Renal pelvis (tissue), 4 donors: Measurements from ENCODE around the gene LEF1. TPM values are rescaled to one million over a fixed set of nuclear protein-coding genes. Genes with fewer than 3 reads are reported as not detected.
"Not testable (repeated sequence)": the region's sequence is repeated elsewhere in the genome, so short reads cannot be mapped to it uniquely, and the experiment has no call there.

Experiments
- DNase-seq: peaks from one replicate; pipeline ENCODE4 v3.0.0-alpha.2; 2013
- polyA plus RNA-seq, 3 donors: library from polyadenylated mRNA; unstranded; fragments of 120-200 nt; gene quantifications; one replicate each; pipeline ENCODE4 v1.2.1, GENCODE V29; 2013; ENCODE audit not compliant: insufficient read length in 3 of 3

The LEF1 gene
- polyA plus RNA-seq, 3 donors, result 53.1 to 68.6 (median 66.7) TPM

DNA sequence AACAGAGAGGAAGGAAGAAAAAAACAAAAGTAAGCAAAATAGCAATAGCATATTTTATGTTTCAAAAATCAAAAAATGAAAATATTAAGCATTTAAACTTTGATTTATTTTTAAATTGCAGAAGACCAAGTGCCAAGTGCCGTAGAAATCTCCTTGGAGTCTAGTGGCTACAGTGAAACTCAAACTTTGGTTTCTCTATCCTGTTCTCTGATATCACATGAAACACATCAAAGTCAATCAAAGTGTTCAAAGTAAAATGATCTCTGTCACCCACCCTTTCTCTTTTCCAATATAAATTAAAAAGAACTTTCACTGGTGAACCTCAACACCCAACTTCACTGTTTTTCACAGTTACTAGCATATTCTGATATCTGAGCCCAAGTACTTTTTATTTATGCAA, 98.0 kb downstream of the LEF1 start:
- DNase-seq, result no peak

DNA sequence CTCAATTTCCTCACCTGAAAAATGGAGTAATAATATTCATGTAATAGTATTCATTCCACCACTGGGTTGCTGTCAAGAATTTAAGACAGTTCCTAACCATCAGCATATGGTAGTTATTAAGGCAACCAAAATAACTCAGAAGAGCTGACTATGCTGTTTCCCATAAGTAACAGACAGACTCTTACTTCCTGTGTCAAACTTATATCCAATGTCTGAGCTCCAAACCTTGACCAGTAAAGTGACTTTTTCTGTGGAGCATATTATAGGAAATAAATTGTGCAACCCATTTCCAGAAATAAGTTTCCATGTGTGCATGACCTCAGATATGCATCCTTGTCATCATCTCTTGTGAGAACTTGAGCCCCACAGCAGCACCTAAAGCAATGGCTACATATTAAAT, 100.3 kb downstream of the LEF1 start:
- DNase-seq, result no peak

DNA sequence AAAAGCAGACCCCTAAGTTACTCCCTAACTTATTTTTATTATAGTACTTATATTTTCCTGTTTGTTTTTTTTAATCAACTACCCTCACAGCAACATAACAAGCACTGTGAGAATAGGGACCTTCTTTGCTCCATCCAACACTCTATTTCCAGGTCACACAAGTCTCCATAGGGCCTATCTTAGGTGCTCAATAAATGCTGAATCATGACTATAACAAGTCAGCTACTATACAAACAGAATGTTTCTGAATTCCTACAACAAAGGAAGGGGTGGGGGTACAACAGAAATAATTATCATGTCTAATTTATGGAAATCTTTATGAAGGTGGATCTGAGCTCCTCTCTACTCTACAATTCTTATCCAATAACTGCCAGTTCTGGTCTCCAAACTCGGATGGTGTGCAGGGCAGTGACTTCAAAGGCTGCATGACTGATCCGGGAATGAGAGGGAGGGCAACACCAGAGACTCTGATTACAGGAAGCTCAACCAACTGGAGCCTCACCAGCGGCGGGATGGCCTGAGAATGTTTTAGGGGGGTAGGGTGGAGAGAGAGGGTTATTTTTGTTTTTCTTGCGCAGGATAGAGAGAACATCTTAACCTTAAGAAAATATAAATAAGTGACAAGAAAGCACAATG, 107.9 kb downstream of the LEF1 start:
- DNase-seq, result peak; percentile 78

DNA sequence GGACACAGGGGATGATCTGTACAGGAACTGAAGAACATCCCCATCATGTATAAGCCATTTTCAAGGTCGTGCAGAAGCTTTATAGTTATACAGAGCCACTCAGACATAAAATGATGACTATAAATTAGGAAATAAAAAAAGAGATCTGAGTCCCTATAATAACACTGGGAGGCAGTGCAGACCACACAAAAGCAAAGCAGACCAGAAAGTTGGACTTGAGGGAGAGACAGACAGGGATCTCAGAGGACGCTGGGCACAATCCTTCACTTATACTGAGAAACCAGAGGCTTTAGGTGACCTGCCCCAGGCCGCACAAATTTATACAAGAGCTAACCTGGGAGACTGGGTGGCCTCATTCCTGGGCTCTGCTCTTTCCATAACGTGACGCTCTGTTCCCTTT, 108.6 kb downstream of the LEF1 start:
- DNase-seq, result peak; percentile 31

DNA sequence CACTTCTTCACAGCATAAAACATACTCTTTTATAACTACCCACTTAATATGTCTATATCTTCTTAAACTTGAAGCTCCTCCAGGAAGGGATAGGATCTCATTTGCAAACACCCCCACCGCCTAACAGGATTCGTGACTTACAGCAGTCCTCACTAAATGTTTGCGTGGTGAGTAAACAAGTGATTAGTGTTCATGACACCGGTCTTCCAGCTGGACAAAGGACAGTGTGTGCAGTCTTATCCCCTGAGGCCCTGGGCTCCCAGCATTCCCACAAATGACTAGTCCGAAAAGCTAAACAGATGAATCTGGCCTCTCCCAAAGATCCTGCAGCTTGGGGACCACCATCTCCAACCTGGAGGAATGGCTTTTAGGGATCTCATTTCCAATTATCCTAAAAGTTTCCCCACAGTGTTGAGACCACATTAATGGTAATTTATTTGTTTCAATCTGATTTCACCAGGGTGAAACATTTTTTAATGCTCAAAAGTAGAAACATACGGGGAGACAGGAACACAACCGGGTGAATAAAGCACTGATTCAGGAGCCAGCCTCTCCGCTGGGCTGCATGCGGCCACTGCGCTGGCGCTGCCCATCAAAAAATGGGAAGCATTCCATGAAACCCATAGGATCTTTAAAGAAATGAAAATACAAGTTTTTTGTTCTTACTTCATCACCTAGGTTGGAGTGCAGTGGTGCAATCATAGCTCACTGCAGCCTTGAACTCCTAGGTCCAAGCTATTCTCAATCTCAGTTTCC, 109.9 kb downstream of the LEF1 start:
- no peak for DNase-seq

DNA sequence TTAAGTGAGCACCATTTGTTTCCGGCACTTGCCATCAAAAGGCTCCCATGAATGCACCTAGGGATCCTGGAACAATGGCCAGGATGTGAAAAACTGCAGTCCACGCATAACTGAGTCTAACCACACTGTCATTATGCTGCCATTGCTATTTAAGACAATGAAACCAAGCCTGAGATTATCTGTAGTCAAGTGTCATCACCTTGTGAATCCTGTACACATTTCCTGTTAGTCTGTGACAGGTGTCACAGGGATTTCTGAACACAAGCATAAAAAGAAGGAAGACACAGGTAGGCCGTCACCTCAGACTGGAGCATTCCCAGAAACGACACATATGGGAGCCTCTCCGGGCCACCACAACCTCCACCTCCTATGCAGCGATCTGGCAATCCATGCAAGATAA, 112.3 kb downstream of the LEF1 start:
- no peak for DNase-seq

DNA sequence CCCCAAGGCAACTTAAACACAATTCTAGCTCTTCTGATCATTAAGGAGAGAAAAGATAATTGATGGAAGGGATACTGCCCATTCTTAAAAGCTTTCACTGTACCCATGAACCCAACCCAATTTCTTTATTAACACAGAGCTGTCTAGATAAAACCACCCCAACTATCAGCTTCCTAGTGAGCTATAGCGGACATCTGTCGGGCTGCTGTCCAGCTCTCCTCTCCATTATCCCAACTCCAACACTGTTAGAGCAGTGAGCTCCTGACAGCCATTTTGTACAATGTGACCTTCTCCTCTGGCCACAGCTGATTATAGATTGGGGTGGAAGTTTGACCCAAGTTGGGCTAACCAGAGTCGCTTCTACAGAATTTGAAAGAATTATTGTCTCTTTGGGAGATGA, 112.9 kb downstream of the LEF1 start:
- no peak for DNase-seq

DNA sequence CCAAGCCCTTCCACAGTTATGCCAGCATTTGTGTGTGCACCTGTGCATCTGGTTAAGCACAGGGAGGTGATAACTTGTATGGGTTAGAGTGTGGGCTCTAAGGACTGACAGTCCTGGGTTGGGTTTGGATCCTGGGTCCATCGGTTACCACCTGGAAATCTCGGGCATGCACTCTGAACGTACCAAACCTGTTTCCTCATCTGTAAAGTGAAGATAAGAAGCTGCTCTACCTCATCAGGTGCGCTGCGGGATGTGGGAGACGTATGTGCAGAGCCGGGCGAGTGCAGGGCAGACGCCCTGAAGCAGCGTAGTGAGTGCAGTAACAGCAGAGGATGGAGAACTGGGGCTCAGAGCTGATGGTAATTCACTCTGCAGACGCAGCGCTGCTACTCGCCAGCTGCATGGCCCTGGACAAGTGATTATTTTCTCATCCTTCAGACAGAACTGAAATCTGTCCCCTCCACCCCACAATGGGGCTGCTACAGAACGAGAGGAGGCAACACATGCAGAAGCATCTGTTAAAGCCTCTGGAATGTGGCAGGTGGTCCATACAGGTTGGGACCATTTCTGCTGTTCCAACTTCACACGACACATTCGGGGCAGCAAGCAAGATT, 114.6 kb downstream of the LEF1 start:
- DNase-seq, result no peak

DNA sequence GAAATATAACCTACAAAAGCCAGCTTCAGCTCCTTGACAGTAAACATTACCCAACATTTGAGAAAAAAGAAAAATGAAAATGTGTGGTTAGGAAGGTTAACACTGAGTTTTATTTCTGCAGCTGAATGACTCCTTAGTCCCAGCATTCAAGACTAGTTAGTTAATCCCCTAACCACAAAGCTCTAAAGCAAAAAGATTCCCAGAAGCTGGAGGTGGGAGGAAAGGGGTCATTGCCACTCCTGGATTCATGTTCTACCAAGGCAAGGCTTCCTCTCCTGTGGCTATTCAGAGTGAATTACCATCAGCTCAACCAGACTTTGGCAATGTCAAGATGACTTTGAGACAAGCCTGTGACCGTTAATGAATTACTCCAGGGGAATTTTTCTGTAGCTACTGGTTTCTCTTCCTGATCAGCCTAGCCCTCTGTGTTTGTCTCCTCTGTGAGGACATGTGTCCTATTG, 115.5 kb downstream of the LEF1 start:
- no peak for DNase-seq

DNA sequence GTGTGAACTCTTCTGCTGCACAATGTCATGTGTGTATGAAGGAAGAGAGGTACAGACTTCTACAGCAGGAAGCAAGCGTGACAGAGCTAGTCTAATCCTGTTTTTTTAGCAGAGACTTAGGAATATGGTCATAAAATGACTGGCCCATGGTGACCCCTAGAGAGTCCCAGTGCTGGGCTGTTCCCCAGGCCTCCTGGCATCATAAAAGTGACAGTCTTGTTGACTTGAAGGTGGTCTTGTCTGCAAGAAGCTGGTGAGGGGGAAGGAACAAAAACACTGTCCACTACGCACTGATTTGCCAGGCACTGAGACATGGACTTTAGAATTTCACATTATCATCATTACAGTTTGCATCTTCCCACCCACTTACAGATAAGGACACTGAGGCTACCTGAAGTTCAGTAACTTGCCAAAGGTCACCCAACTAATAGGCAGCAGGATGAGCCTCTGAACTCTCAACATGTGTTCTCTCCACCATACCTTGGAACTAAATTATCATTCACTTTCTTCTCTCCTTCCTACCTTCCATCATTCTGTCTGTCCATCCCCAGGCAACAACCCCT, 116.1 kb downstream of the LEF1 start:
- DNase-seq, result peak; percentile 51

DNA sequence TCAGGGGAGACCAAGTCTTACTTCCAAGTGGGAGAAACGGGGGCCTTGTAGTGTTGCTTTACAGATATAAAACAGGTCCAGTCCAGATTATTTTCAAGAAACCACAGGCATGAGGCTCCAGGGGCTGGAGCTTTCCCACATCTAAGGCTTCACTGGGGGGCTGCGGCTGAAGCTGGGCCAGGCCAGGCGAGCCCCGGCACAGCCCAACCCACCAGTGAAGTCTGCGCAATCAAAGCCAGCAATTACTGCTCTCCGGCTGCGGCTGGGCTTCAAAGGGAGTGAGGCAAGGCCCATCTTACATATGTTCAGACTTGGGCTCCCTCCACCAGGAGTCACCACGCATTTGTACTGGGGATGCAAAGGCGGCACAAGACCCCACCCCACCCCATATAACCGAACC, 117.4 kb downstream of the LEF1 start:
- no peak for DNase-seq

DNA sequence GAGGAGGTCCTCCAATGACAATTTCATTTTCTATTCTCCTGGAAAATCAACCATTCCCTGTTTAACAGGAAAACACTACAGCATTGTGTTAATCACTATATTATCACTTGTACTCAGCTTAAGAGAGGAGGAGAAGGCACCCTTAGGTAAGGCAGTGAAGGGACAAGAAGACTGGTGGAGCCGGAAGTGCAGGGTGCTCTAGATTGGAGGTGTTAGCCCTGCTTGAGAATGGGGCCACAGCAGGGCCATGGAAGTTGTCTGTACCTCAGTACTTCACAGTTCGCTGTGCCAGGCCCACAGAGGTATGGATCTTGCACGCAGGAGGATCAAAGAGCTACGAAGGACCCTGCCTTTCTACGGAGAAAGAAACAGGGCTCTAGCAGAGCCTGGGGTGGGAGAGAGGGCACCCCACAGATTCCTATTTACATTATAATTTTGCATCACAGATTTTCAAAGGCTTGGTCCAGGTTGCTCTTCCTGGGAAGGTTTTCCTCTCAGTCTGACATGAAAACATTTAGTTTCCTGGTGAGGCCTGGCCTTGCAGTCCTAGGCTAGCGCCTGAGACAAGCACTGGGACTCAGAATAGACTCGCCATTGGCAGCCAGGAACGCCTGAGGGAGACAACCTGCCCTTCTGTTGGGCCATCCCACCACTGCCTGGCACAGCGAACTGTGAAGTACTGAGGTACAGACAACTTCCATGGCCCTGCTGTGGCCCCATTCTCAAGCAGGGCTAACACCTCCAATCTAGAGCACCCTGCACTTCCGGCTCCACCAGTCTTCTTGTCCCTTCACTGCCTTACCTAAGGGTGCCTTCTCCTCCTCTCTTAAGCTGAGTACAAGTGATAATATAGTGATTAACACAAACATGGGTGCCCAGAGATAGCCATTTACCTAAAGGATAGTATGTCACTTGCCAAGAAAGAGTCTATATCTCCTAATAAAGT, 118.3 kb downstream of the LEF1 start:
- DNase-seq, result not testable (repeated sequence)

DNA sequence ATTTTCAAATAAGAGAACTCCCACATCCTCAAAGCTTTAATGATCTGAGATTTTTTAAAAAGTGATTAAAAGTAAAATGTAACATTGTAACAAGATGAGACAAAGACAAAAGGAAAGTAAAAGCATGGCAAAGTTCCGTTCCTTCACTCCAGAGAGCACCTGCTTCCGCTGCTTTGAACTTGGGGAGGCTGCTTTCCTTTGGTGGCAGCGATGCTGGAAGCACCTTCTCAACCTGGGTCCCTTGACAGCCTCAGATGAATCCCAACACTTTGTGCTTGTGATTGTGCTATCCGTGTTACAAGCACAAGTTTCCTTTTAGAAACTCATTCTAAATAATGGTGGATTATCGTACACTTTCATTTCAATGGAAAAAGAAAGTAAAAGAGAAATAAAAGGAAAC, 119.3 kb downstream of the LEF1 start:
- DNase-seq, result no peak

DNA sequence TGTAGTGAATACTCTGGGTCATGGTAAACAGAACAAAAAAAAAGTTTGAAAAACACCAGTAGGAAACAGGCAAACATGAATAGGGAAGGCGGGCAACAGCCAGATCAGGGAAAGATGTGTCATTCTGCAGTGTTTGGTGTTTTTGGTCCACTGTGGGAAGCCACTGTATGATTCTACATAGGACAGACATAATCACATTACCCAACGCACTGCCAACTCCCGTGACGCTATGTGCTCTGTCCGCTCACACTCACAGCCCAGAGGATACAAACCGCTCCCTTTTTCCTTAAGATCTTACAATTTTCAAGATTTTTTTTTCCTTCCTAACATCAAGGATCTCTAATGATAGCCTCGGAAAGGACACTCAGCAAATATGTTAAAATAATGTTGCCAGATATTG, 119.7 kb downstream of the LEF1 start:
- no peak for DNase-seq

DNA sequence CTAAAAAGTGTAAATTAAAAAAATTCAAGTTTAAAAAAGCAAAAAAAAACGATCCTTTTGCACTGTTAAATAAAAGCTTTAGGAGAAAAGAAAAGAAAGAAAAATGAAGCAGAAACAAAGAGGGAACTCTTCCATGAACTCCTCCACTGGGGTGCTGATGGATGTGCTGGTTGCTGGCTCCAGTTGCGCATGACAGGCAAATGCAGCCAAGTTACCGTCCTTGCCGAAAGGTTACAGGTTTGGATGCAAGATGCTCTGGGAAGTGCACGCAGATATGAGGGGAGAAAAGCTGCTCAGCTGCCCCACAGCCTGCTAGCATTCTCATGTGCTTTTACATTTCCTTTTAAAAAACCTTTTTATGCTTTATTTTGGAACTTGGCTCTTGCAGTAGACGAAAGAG, 120.6 kb downstream of the LEF1 start:
- DNase-seq, result no peak

DNA sequence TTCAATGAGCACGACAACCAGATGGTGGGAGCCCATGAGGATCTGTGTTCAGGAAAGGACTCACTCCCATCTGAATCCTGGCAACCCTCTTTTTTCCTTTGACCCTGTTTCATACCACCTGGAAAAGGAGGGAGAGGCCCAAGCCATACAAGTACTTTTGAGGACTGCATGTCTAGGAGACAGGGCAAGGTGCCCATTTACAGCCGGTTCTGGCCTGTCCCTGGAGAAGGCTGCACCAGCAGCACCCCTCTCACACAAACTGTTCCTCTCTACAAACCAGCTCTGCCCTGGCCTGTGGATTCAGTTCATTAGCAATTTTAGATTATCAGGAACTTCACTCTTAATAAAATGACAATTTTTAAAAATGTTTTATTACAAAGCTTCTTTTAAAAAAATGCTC, 121.5 kb downstream of the LEF1 start:
- DNase-seq, result no peak

DNA sequence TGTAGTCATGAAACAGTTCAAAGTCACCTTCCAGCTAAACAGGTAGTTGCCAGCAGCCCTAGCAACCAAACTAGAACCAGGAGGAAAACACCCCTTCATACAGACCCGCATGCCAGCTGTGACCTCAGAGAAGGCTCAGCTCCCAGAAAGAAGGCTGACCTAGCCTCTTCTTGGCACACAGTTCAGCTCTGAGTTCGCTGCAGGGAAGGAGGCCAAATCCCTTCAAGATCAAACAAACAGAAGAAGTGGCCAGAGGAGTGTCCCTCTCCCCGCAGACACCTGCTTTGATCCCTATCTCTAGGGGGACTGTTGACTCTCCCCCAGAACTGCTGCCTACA, 123.1 kb downstream of the LEF1 start:
- DNase-seq, result no peak

DNA sequence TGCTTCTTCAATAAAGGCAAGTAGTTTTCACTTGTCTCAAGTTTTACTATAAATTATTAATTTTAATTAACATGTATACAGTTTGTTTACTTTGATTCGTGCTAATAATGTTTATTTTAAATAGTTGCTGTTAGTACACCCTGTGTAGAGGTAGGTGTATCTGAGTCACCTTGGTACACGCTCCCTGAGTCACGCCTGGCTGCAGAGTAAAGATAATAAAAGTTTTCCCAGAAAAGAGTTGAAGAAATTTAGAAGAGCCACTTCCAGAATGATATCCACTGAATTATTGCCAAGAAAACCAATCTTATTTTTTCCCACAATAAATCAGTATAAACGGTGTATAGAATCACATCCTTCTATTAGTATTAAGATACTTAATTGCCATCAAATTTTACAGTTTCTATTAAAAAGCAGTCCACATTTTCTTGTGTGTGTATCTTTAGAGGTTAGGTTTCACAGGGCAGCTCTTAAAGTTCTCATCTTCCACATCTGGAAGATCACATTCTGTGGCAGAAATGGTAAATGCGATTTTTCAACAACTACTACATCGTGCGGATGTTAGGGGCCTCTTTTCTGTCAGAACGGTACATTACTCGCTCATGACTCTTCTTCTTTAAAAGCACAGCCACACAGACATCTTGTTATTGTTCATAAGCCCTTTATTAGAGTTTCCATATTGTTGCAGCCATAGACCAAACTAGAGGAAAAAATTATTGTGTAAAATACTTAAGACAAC, 123.6 kb downstream of the LEF1 start:
- no peak for DNase-seq

DNA sequence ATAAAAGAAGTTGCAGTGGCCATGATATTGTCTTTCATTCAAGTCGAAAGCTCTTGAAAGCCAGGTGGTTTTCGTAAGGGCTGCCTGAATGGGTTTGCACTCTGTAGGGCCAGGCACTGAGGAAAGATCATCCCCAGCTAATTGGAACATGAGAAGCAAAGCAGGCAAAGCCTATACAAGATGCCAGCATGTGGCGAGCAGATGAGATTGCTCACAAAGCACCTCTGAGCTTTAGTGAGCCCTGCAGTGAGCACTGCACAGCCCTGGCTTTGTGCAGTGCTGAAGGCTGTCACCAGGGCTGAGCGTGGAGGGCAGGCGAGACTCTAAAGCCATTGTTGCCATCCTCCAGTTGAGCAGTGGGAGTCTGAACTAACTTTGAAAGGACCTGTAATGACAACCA, 125.2 kb downstream of the LEF1 start:
- DNase-seq, result no peak

DNA sequence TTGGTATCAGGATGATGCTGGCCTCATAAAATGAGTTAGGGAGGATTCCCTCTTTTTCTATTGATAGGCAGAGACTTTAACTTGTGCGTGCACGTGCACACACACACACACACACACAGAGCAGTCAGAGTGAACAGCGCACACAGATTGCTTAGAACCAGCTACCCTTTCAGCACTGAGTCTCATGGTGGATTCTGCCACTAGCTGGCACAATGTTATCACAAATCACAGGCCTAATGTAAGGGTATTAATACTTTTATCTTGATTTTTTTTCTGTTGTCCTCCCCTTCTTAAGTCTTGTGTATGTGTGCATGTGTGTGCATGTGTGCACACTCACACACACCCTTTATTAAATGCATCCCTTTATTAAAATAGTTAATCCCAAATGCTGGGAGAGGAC, 125.8 kb downstream of the LEF1 start:
- DNase-seq, result no peak

DNA sequence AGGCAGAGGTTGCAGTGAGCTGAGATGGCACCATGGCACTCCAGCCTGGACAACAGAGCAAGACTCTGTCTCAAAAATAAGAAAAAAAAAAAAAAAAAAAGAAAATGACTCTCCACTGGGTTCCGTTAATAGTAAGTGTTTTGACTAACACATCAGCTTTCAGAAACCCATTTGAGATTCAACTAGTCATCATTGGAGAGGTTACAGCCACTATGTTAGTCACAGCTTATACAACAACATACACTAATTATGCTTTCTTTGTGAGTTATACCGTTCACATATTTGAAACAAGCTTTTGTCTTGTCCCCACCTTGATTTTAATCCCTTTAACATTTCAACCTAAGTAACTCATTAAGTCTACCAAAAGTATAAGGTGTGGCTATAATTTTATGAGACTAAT, 130.8 kb downstream of the LEF1 start:
- no peak for DNase-seq
